Measurements from ENCODE around the gene SRL. TPM values are rescaled to one million over a fixed set of nuclear protein-coding genes. Genes with fewer than 3 reads are reported as not detected.
"Not testable (repeated sequence)": the region's sequence is repeated elsewhere in the genome, so short reads cannot be mapped to it uniquely, and the experiment has no call there.

SRL gene
- total RNA-seq, 2 experiments from 2014 or later, result not detected

DNA sequence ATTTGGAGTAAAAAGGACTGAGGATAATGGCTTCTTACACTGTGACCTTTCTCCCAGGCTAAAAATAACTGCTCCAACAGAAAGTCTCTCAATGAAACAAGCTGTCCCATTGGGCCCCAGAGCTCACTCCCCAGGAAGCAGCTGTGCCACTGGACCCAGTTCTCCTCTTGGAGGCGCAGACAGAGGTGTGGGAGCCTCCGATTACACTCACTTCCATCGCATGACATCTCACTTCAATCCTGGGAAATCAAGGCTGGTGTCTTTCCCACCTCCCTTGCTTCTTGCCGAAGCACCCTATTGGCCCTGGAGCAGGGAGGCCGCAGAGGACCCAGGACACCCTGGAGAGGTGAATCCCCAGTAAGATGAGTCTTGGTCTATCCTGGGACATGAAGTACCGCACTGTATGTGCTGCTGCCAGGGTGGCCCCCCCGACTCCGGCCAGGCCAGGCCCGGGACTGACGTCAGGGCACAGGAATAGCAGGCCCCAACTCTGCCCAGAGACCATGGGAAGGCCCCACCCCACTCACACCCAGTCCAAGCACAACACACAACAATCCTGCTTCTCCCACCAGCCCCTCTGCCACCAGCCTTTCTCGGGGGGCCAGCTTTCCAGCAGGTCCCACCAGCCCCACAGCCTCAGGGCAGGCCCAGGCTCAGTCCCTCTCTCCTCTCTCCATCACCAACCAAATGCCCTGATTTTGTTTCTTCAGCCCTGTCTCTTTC lies 29.5 kb downstream of the SRL start:
- TF ChIP-seq, protein P1, sequence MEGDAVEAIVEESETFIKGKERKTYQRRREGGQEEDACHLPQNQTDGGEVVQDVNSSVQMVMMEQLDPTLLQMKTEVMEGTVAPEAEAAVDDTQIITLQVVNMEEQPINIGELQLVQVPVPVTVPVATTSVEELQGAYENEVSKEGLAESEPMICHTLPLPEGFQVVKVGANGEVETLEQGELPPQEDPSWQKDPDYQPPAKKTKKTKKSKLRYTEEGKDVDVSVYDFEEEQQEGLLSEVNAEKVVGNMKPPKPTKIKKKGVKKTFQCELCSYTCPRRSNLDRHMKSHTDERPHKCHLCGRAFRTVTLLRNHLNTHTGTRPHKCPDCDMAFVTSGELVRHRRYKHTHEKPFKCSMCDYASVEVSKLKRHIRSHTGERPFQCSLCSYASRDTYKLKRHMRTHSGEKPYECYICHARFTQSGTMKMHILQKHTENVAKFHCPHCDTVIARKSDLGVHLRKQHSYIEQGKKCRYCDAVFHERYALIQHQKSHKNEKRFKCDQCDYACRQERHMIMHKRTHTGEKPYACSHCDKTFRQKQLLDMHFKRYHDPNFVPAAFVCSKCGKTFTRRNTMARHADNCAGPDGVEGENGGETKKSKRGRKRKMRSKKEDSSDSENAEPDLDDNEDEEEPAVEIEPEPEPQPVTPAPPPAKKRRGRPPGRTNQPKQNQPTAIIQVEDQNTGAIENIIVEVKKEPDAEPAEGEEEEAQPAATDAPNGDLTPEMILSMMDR (IDR thresholded peaks at IDR 0.05), result no peak
- H3K9me3 Mint-ChIP-seq, result no peaks in the 10 kb centered on the region
- no peak overlapping the region for H3K27ac ChIP-seq (ENCODE audit: low read depth in 1 of 2, low read length in 2 of 2)
- no peak for DNase-seq
- no peak overlapping the region for H3K27ac Mint-ChIP-seq
- H3K4me3 Mint-ChIP-seq, result no peak overlapping the region
- no peaks in the 10 kb centered on the region for H3K27me3 ChIP-seq (ENCODE audit: control insufficient read depth in 1 of 2, insufficient read depth in 2 of 2, low read length in 2 of 2)
- H3K4me1 ChIP-seq (ENCODE audit: insufficient read depth, low read length), result peaks cover 3% of the 10 kb centered on the region
- H3K4me3 ChIP-seq (ENCODE audit: low read length), result no peak overlapping the region
- no peaks in the 10 kb centered on the region for H3K9me3 ChIP-seq (ENCODE audit: control insufficient read depth in 1 of 2, insufficient read depth in 1 of 2, low read length in 2 of 2)
- intact Hi-C loops (cut with DNase I, micrococcal nuclease), result loop anchor here in 1 of 2 experiments (10.0 kb wide), 1 partner anchor 298 kb away; no protein-coding TSS in a partner anchor
- no peaks in the 10 kb centered on the region for H3K36me3 Mint-ChIP-seq (ENCODE audit: low read depth)
- H3K4me1 Mint-ChIP-seq (ENCODE audit: low read depth), result no peaks in the 10 kb centered on the region
- no peaks in the 10 kb centered on the region for H3K36me3 ChIP-seq (ENCODE audit: insufficient read depth, low read length)
- ChIA-PET CTCF (no interaction called here), POLR2A (no interaction called here)
- peaks cover 13% of the 10 kb centered on the region for H3K27me3 Mint-ChIP-seq
- ATAC-seq (ENCODE audit: poor library complexity), result no peak

DNA sequence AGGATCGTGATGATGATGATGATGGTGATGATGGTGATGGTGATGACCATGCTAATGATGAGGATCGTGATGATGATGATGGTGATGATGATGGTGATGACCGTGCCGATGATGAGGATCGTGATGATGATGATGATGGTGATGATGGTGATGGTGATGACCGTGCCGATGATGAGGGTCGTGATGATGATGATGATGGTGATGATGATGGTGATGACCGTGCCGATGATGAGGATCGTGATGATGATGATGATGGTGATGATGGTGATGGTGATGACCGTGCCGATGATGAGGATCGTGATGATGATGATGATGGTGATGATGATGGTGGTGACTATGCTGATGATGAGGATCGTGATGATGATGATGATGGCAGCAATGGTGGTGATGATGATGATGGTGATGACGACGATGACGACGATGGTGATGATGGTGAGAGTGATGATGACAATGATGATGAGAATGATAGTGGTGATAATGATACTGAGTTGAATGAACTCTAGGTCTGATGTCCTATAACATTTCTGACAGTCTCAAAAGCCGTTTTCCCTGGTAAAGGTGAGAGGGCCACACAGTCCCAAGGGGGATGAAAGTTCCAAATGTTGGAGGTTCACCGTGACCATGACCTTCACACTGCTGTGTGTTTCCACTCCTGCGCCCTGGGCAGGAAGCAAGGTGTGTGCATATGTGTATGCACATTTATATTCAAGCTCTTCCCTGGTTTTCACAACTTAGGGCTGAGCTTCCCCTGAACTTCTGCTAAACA lies 30.3 kb downstream of the SRL start:
- ATAC-seq (ENCODE audit: poor library complexity); DNase-seq; H3K27ac Mint-ChIP-seq; H3K36me3 Mint-ChIP-seq (ENCODE audit: low read depth); H3K27ac ChIP-seq (ENCODE audit: low read depth in 1 of 2, low read length in 2 of 2); H3K27me3 ChIP-seq (ENCODE audit: control insufficient read depth in 1 of 2, insufficient read depth in 2 of 2, low read length in 2 of 2); H3K9me3 ChIP-seq (ENCODE audit: control insufficient read depth in 1 of 2, insufficient read depth in 1 of 2, low read length in 2 of 2); H3K4me1 Mint-ChIP-seq (ENCODE audit: low read depth); H3K9me3 Mint-ChIP-seq; H3K36me3 ChIP-seq (ENCODE audit: insufficient read depth, low read length); H3K4me3 ChIP-seq (ENCODE audit: low read length); H3K4me3 Mint-ChIP-seq; CTCF ChIA-PET; POLR2A ChIA-PET: not testable (repeated sequence)
- H3K27me3 Mint-ChIP-seq, result peaks cover 13% of the 10 kb centered on the region
- H3K4me1 ChIP-seq (ENCODE audit: insufficient read depth, low read length), result peaks cover 11% of the 10 kb centered on the region
- intact Hi-C loops (cut with DNase I, micrococcal nuclease), result loop anchor here in 1 of 2 experiments (10.0 kb wide), 1 partner anchor 297 kb away; no protein-coding TSS in a partner anchor

DNA sequence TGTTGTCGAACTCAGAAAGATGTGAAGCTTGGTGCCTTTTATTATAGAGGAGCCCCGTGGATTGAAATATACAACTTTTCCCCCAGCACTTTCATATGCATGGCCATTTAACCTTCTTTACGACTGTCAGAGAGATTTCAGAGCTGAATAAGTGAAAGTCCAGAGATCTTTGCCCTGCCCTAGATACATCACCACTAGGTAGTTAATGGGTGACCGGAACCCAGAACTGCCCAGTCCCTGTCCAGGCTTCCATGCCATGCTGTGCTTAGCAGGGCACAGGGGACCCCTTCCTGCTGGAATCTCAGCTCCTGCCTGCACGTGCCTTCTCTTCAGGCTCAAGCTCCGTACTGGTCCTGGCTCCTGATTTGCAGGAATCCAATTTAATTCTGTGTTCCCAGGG lies 32.2 kb downstream of the SRL start:
- Mint-ChIP-seq H3K27ac (no peak overlapping the region), H3K36me3 (ENCODE audit: low read depth) (no peaks in the 10 kb centered on the region), H3K27me3 (peaks cover 5% of the 10 kb centered on the region), H3K9me3 (no peaks in the 10 kb centered on the region), H3K4me1 (ENCODE audit: low read depth) (peaks cover 9% of the 10 kb centered on the region), H3K4me3 (no peak overlapping the region)
- CTCF ChIA-PET, result no interaction called here
- ATAC-seq (ENCODE audit: poor library complexity) (no peak), DNase-seq (no peak)
- Histone ChIP-seq H3K9me3 (ENCODE audit: control insufficient read depth in 1 of 2, insufficient read depth in 1 of 2, low read length in 2 of 2) (no peaks in the 10 kb centered on the region), H3K4me3 (ENCODE audit: low read length) (no peak overlapping the region), H3K4me1 (ENCODE audit: insufficient read depth, low read length) (peaks cover 19% of the 10 kb centered on the region), H3K36me3 (ENCODE audit: insufficient read depth, low read length) (no peaks in the 10 kb centered on the region), H3K27me3 (ENCODE audit: control insufficient read depth in 1 of 2, insufficient read depth in 2 of 2, low read length in 2 of 2) (peaks cover 0 to 3% of the 10 kb centered on the region in 2 experiments), H3K27ac (ENCODE audit: low read depth in 1 of 2, low read length in 2 of 2) (no peak overlapping the region)
- POLR2A ChIA-PET, result no interaction called here
- TF ChIP-seq, protein P1 (IDR thresholded peaks at IDR 0.05), result no peak
- intact Hi-C loops (cut with DNase I, micrococcal nuclease), result loop anchor here in 1 of 2 experiments (10.0 kb wide), 1 partner anchor 295 kb away; no protein-coding TSS in a partner anchor
